H1 (cell line): ENCODE measurements around the gene FES. TPM values are rescaled to one million over a fixed set of nuclear protein-coding genes. Genes with fewer than 3 reads are reported as not detected.

Experiments
- CTCF ChIA-PET: fragments of 300-600 bp; sonication (Branson Sonifier 250); formaldehyde crosslinking; loops from one replicate; lab custom pipeline; 2021; ENCODE audit not compliant: partially characterized antibody; lab: Charles Lee
- POLR2A ChIA-PET: fragments of 300-600 bp; sonication (Branson Sonifier 250); formaldehyde crosslinking; loops from one replicate; lab custom pipeline; 2021; ENCODE audit warnings: inconsistent platforms; ENCODE audit not compliant: partially characterized antibody; lab: Charles Lee
- DNase-seq, 2 experiments: peaks; one replicate each; pipeline versions ENCODE4 v3.0.0 to v3.0.0-alpha.2; 2010 to 2022; ENCODE audit warnings: low spot score in 2 of 2, low read depth in 1 of 2, mixed read lengths in 1 of 2
- FAIRE-seq: peaks from 2 replicates; lab custom pipeline; 2011; peaks lifted over from hg19 to GRCh38; lab: Jason Lieb, UNC
- H2AFZ ChIP-seq: 2 replicates; pipeline ENCODE4 v1.8.1; 2012; ENCODE audit warnings: low read length, inconsistent platforms
- H2AK5ac ChIP-seq: 2 replicates; pipeline ENCODE4 v1.6.1; 2013; ENCODE audit warnings: low read depth, low read length
- H2BK120ac ChIP-seq: replicated peaks from 2 replicates; pipeline ENCODE3; 2013; ENCODE audit warnings: low read depth, low read length, inconsistent platforms
- H2BK12ac ChIP-seq: 2 replicates; pipeline ENCODE4 v1.6.1; 2013; ENCODE audit warnings: low read depth, low read length
- H2BK15ac ChIP-seq: 2 replicates; pipeline ENCODE4 v1.6.1; 2013; ENCODE audit warnings: low read length
- H2BK20ac ChIP-seq: 2 replicates; pipeline ENCODE4 v1.6.1; 2013; ENCODE audit warnings: low read length
- H2BK5ac ChIP-seq: 2 replicates; pipeline ENCODE4 v1.6.1; 2013; ENCODE audit warnings: low read depth, low read length
- H3K14ac ChIP-seq: 2 replicates; pipeline ENCODE4 v1.6.1; 2013; ENCODE audit warnings: inconsistent platforms; ENCODE audit not compliant: insufficient read length
- H3K18ac ChIP-seq: 2 replicates; pipeline ENCODE4 v1.6.1; 2013; ENCODE audit warnings: low read length; ENCODE audit errors: extremely low read depth
- H3K23ac ChIP-seq: 2 replicates; pipeline ENCODE4 v1.6.1; 2013; ENCODE audit warnings: inconsistent platforms; ENCODE audit not compliant: insufficient read length
- H3K23me2 ChIP-seq: 2 replicates; pipeline ENCODE4 v1.6.1; 2013; ENCODE audit warnings: low read depth, low read length
- H3K27ac ChIP-seq: 2 replicates; pipeline ENCODE4 v1.6.1; 2011; ENCODE audit warnings: low read depth, low read length, inconsistent platforms
- H3K27me3 ChIP-seq, 4 experiments: replicated peaks in 1 of 4; 1 replicate in 1 of 4; 2 replicates in 3 of 4; pipeline versions ENCODE4 v1.6.1 to v1.8.1; 2011 to 2013; ENCODE audit warnings: low read length in 3 of 4, mild to moderate bottlenecking in 3 of 4, inconsistent platforms in 2 of 4, mixed read lengths in 2 of 4, moderate library complexity in 1 of 4; ENCODE audit not compliant: control insufficient read depth in 3 of 4, insufficient read depth in 3 of 4; ENCODE audit errors: extremely low read depth in 1 of 4
- H3K36me3 ChIP-seq, 4 experiments: 2 replicates each; pipeline versions ENCODE4 v1.6.1 to v1.8.1; 2011 to 2013; ENCODE audit warnings: mild to moderate bottlenecking in 4 of 4, low read length in 3 of 4, moderate library complexity in 2 of 4, control low read depth in 1 of 4, inconsistent platforms in 1 of 4; ENCODE audit not compliant: insufficient read depth in 4 of 4, control insufficient read depth in 2 of 4
- H3K4ac ChIP-seq: replicated peaks from 2 replicates; pipeline ENCODE3; 2013; ENCODE audit warnings: low read length, low read depth, mixed read lengths, inconsistent platforms; ENCODE audit not compliant: insufficient read length
- H3K4me1 ChIP-seq, 4 experiments: replicated peaks in 1 of 4; 1 replicate in 1 of 4; 2 replicates in 3 of 4; pipeline versions ENCODE4 v1.6.1 to v1.8.1; 2011 to 2013; ENCODE audit warnings: low read length in 3 of 4, inconsistent platforms in 2 of 4, mixed read lengths in 1 of 4; ENCODE audit not compliant: insufficient read depth in 4 of 4, control insufficient read depth in 3 of 4
- H3K4me2 ChIP-seq, 2 experiments: 2 replicates each; pipeline versions ENCODE4 v1.6.1 to v1.8.1; 2011 to 2013; ENCODE audit warnings: low read depth in 2 of 2, low read length in 2 of 2, control low read depth in 1 of 2, inconsistent platforms in 1 of 2, mild to moderate bottlenecking in 1 of 2; ENCODE audit not compliant: insufficient read depth in 1 of 2
- H3K4me3 ChIP-seq, 4 experiments: fragments of 200-600, 300-600 bp in 1 of 4; sonication (generic), shearing (Covaris generic), sonication (Bioruptor Twin) in 1 of 4; 2 replicates each; pipeline versions ENCODE4 v1.5.1 to v1.8.1; 2011 to 2016; ENCODE audit warnings: low read length in 4 of 4, low read depth in 3 of 4, control low read depth in 2 of 4, inconsistent platforms in 2 of 4, mild to moderate bottlenecking in 2 of 4, mixed read lengths in 1 of 4, moderate library complexity in 1 of 4; ENCODE audit not compliant: insufficient read depth in 2 of 4; ENCODE audit errors: extremely low read depth in 1 of 4
- H3K56ac ChIP-seq: replicated peaks from 2 replicates; pipeline ENCODE3; 2013; ENCODE audit warnings: low read depth, mild to moderate bottlenecking, mixed read lengths, low read length, inconsistent platforms; ENCODE audit not compliant: insufficient read length
- H3K79me1 ChIP-seq: 2 replicates; pipeline ENCODE4 v1.6.1; 2013; ENCODE audit warnings: low read depth, low read length, control low read depth
- H3K79me2 ChIP-seq, 2 experiments: 2 replicates each; pipeline versions ENCODE4 v1.6.1 to v1.8.1; 2012 to 2013; ENCODE audit warnings: low read length in 2 of 2, mild to moderate bottlenecking in 2 of 2, inconsistent platforms in 1 of 2; ENCODE audit not compliant: insufficient read depth in 2 of 2, control insufficient read depth in 1 of 2
- H3K9ac ChIP-seq, 4 experiments: replicated peaks in 1 of 4; 1 replicate in 1 of 4; 2 replicates in 3 of 4; pipeline versions ENCODE4 v1.6.1 to v1.8.1; 2011 to 2013; ENCODE audit warnings: low read depth in 3 of 4, low read length in 3 of 4, control low read depth in 2 of 4, mild to moderate bottlenecking in 2 of 4, moderate library complexity in 2 of 4, inconsistent platforms in 1 of 4; ENCODE audit errors: extremely low read depth in 1 of 4
- H3K9me3 ChIP-seq, 2 experiments: 2 replicates each; pipeline versions ENCODE4 v1.6.1 to v1.8.1; 2012 to 2013; ENCODE audit warnings: mild to moderate bottlenecking in 2 of 2, moderate library complexity in 2 of 2, control low read depth in 1 of 2, inconsistent platforms in 1 of 2, low read depth in 1 of 2, low read length in 1 of 2, mixed read lengths in 1 of 2; ENCODE audit not compliant: insufficient read depth in 2 of 2
- H4K20me1 ChIP-seq, 2 experiments: replicated peaks in 1 of 2; 2 replicates each; pipeline versions ENCODE3 to v1.8.1; 2011 to 2013; ENCODE audit warnings: inconsistent platforms in 2 of 2, low read length in 2 of 2, mild to moderate bottlenecking in 1 of 2; ENCODE audit not compliant: insufficient read depth in 2 of 2, control insufficient read depth in 1 of 2
- H4K5ac ChIP-seq: 2 replicates; pipeline ENCODE4 v1.6.1; 2013; ENCODE audit warnings: low read length, low read depth, mixed read lengths, inconsistent platforms; ENCODE audit not compliant: insufficient read length
- H4K8ac ChIP-seq: 2 replicates; pipeline ENCODE4 v1.8.0; 2013; ENCODE audit warnings: mild to moderate bottlenecking, moderate library complexity, low read length, inconsistent platforms; ENCODE audit not compliant: insufficient read depth; ENCODE audit errors: extremely low read depth
- H4K91ac ChIP-seq: replicated peaks from 2 replicates; pipeline ENCODE3; 2013; ENCODE audit warnings: low read length, mixed read lengths, inconsistent platforms; ENCODE audit not compliant: insufficient read length
- JUND ChIP-seq: IDR thresholded peaks from 2 replicates; pipeline ENCODE4 v1.6.1; 2011; ENCODE audit warnings: mild to moderate bottlenecking, improper control_type of control experiment, low read length
- SAP30 ChIP-seq: fragments of 300-600 bp; sonication (generic); IDR thresholded peaks from 2 replicates; pipeline ENCODE4 v1.7.1; 2012; ENCODE audit warnings: low read length, moderate library complexity, mild to moderate bottlenecking, inconsistent platforms; ENCODE audit not compliant: insufficient read depth, insufficient replicate concordance
- WGBS, 2 experiments: shearing (Covaris generic) in 1 of 2; methylation state at CpG; one replicate each; pipeline versions ENCODE4 v1.1.6 to v1.1.7; 2013 to 2015; ENCODE audit warnings: low lambda C conversion rate in 2 of 2, mixed read lengths in 2 of 2, inconsistent platforms in 1 of 2, low coverage in 1 of 2, missing lambda C conversion rate in 1 of 2; ENCODE audit not compliant: insufficient replicate concordance in 2 of 2, insufficient coverage in 1 of 2, insufficient read length in 1 of 2; ENCODE audit errors: extremely low coverage in 1 of 2, missing lambda C conversion rate in 1 of 2; 5-methylcytosine and 5-hydroxymethylcytosine counted together
- polyA plus RNA-seq, 7 experiments: library from polyadenylated mRNA; depleted of rRNA in 3 of 7; stranded (reverse) in 5 of 7; unstranded in 2 of 7; fragments of >200 nt in 5 of 7; fragments of 200-250 nt in 2 of 7; gene quantifications; 1 replicate in 5 of 7; 2 replicates in 1 of 7; 4 replicates in 1 of 7; pipeline versions ENCODE4 v1.2.1 to v1.2.3, GENCODE V29; 2011 to 2013; ENCODE audit warnings: missing spikeins in 2 of 7, mixed read lengths in 2 of 7
- total RNA-seq: library from RNA; stranded (reverse); fragmentation: NEBNext Ultra II Directional; extraction: Animal tissue kit (Norgen Biotek cat#: 25700); gene quantifications from 2 replicates; pipeline ENCODE4 v1.2.1, GENCODE V29; 2021
- TF ChIP-seq, protein P1 (sequence below): IDR thresholded peaks from 2 replicates; pipeline ENCODE4 v1.6.1; 2012; ENCODE audit warnings: inconsistent platforms

FES gene
- total and polyA plus RNA-seq, 2 of the 8 experiments (the other 6 are each of a cell fraction or from before 2014, with no cell fraction given) = 8.5 to 8.6 TPM

DNA sequence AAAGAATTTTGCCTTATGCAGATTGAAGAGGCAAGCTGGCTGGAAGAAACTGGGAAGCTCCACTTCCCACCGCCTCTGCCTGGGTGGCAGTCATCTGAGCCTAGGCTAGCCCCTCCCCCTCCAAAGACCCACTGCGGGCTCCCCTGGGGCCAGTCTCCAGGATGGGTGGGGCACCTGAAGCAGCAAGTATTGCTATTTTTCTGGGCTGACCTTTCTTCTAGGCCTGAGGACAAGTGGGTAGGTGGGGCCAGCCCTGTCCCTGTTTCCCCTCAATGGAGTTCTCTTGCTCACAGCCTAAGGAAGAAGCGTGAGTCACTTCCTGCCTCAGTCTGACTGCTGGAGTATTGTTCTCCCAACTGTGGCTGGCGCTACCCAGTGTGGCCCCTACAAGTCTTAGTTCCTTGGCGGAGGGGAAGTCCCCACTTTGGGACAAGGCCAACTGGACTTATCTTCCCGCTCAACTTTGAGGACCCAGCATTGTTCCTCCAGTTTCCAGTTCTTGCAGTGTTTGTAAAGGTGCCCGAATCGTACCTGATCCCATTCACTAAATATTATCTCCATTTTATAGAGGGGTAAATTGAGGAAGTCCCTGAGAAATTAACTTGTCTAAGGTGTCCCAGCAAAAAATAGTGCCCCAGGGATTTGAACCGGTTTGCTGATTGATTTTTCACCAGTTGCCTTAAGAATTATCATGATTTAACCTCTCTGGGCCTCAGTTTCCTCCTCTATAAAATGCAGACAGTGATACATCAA is 14.5 kb upstream of the FES start:
- H3K27me3 ChIP-seq = no peaks in the 10 kb centered on the region
- peak overlapping the region; percentile 62; the same call in 1 of the 2 replicates for H3K18ac ChIP-seq
- WGBS, 2 experiments = 58% methylated on average over 9 of the region's 9 CpGs; no CpG with 5 or more reads in 1 of the 2 experiments
- no peaks in the 10 kb centered on the region for H3K9me3 ChIP-seq
- no peaks in the 10 kb centered on the region for H4K20me1 ChIP-seq
- no peak overlapping the region for H2AFZ ChIP-seq
- no peak overlapping the region for H3K23ac ChIP-seq
- ChIA-PET CTCF (interaction anchor here (0.6 to 3.2 kb wide), 5 partner anchors 13 to 230 kb away, joined by 3 to 19 read pairs (median 4); no protein-coding TSS in a partner anchor), POLR2A (interaction anchor here (0.6 to 2.2 kb wide), 8 partner anchors 10 to 84 kb away, joined by 3 to 22 read pairs (median 6); partner anchors contain the start of genes FES and HDDC3)
- no peak overlapping the region for H3K4ac ChIP-seq
- H3K23me2 ChIP-seq = peaks cover 3% of the 10 kb centered on the region; the same call in 1 of the 2 replicates
- peak overlapping the region; percentile 77; the same call in 1 of the 2 replicates for H2BK12ac ChIP-seq
- no peak overlapping the region for H3K14ac ChIP-seq
- peak overlapping the region; percentile 39 for H2BK120ac ChIP-seq
- peak overlapping the region; percentile 16; the same call in 1 of the 2 replicates for H3K27ac ChIP-seq
- H3K79me1 ChIP-seq = 0 out of 2 replicates have a peak, but pooled peaks cover 2% of the 10 kb centered on the region
- no peak overlapping the region for H4K5ac ChIP-seq
- H3K36me3 ChIP-seq = no peaks in the 10 kb centered on the region
- H2BK5ac ChIP-seq = peak overlapping the region; percentile 45; the same call in 1 of the 2 replicates
- H3K4me2 ChIP-seq = peak overlapping the region; percentile 29 to 72; a peak in 3 of 4 replicates
- no peak overlapping the region; the same call in 1 of the 2 replicates for H2AK5ac ChIP-seq
- peak overlapping the region; percentile 4; the same call in 1 of the 2 replicates for H4K8ac ChIP-seq
- H3K4me3 ChIP-seq = no peak overlapping the region
- H2BK15ac ChIP-seq = peak overlapping the region; percentile 21; the same call in 1 of the 2 replicates
- H3K79me2 ChIP-seq = peaks cover 0 to 5% of the 10 kb centered on the region in 2 experiments; a peak in 2 of 4 replicates
- H3K56ac ChIP-seq = no peak overlapping the region
- DNase-seq (peak in 1 of 2 experiments; percentile 76), FAIRE-seq (no peak)
- no peak overlapping the region; a peak in 1 of 7 replicates for H3K9ac ChIP-seq
- no peak overlapping the region for H4K91ac ChIP-seq
- H3K4me1 ChIP-seq = peaks cover 23 to 47% (median 30%) of the 10 kb centered on the region in 4 experiments
- peak overlapping the region; percentile 43; the same call in 1 of the 2 replicates for H2BK20ac ChIP-seq
- TF ChIP-seq JUND (peak; percentile 19; the same call in 1 of the 2 replicates), SAP30 (no peak)
- TF ChIP-seq, protein P1, sequence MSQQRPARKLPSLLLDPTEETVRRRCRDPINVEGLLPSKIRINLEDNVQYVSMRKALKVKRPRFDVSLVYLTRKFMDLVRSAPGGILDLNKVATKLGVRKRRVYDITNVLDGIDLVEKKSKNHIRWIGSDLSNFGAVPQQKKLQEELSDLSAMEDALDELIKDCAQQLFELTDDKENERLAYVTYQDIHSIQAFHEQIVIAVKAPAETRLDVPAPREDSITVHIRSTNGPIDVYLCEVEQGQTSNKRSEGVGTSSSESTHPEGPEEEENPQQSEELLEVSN = peak; percentile 10; the same call in 1 of the 2 replicates
